ENCODE results near the gene CDK8.
"Not testable (repeated sequence)": the region's sequence is repeated elsewhere in the genome, so short reads cannot be mapped to it uniquely, and the experiment has no call there.

The CDK8 gene

DNA sequence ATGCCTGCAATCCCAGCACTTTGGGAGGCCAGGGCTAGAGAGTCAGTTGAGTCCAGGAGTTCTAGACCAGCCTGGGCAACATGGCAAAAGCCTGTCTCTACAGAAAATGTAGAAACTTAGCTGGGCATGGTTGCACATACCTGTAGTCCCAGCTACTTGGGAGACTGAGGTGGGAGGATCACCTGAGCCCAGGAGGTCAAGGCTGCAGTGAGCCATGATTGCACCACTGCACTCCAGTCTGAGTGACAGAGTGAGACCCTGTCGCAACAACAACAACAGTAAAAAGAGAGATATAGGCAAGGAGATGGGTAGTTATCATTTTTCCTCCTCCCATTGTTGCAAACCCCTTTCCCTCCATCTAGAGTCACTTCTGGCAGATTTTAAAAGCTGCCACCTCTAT is 62.2 kb downstream of the CDK8 start:
- not testable (repeated sequence) for DNase-seq (ENCODE audit: low read depth in 3 of 3)

DNA sequence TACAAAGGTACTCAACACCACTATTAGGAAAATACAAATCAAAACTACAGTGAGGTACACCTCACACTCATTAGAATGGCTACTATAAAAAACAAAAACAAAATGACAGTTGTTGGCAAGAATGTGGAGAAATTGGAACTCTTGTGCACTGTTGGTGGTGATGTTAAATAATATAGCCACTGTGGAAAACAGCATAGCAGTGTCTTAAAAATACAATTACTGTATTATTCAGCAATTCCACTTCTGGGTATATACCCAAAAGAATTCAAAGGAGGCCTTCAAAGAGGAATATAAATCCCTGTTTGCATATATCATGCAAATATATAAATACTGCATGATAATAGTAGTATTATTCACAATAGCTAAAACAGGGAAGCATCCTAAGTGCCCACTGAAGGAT is 66.8 kb downstream of the CDK8 start:
- DNase-seq (ENCODE audit: low read depth in 3 of 3) = no peak

DNA sequence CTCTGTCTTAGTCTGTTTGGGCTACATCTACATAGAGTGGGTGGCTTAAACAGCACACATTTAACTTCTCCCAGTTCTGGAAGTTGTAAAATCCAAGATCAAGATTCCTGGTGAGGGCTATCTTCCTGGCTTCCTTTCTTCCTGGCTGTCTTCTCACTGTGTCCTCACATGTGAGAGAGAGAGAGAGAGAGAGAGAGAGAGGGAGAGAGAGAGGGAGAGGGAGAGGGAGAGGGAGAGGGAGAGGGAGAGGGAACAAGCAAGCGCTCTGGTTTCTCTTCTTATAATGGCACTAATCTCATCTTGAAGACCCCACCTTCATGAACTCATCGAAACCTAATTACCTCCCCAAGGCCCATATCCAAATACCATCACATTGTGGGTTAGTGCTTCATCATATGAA is 69.2 kb downstream of the CDK8 start:
- no peak for DNase-seq (ENCODE audit: low read depth in 3 of 3)

DNA sequence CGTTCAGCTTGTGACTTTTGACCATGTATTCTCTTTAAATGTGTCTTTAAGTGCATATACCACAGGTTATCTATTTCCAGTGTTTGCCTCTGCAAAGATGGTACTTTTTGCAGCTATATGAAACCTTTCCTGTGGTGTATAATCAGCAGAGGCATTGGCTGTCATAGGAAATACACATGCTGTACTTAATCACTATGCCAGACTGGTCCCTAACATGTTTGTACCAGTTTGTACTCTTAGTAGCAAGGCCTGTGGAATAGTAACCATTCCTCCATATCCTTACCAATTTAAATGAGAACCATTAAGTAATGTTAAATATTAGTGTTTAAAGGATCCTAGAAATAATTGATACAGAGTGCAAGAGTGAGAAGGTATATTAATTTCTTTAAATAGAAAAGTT is 69.8 kb downstream of the CDK8 start:
- DNase-seq (ENCODE audit: low read depth in 3 of 3) = no peak

DNA sequence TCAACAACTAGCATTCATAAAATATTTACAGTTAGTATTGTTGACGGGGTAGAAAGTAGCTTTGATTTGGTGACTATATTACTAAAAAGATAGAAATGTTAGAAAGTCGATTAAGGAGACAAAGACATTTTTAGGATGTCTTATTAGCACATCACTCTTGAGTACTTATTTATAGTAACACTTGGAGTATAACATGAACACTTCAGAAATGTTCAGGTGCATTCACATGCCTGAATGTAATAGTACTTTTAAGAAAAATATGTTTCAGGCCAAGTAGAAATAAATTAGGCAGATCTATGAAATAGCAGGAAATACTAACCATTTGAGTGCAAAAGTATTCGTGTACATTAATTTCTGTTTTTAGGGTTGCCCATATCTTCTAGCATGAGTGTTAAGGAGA is 70.4 kb downstream of the CDK8 start:
- DNase-seq (ENCODE audit: low read depth in 3 of 3) = no peak

DNA sequence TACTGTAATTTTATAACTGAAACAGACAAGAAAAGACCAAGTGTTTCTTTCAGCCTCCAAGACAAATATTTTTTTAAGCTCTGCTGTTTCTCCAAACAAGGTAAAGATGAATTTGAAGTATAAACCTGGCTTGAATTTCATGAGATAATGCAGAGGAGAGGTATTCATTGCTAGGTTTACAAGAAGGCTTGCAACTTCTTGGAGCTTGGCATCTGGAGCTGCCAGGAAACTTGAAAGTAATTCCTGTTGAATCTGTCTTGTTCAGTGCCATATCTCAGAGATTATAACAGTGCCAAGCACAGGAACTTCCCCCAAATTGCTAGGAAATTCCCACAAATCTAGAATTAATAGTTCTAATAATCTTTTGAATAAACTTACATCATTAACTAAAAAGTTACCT is 70.9 kb downstream of the CDK8 start:
- DNase-seq (ENCODE audit: low read depth in 3 of 3) = no peak

DNA sequence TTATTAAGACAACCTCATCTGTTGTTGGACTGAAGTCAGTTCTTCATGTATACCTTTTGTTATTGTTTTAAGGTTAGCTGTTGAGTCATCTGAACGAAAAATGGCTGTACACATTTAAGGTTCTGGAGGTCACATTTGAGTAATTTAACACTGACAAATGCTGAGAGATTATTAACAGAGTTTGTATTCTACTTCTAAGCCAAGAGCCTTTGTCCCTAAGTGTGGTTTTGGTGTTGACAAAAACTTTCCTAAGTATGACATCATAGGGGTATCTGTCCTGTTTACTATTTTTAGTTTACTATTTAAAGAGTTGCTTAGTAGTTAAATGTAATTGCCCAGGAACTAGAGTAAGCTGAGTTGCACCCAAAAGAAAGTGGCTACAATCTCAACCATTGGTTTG is 71.9 kb downstream of the CDK8 start:
- no peak for DNase-seq (ENCODE audit: low read depth in 3 of 3)

DNA sequence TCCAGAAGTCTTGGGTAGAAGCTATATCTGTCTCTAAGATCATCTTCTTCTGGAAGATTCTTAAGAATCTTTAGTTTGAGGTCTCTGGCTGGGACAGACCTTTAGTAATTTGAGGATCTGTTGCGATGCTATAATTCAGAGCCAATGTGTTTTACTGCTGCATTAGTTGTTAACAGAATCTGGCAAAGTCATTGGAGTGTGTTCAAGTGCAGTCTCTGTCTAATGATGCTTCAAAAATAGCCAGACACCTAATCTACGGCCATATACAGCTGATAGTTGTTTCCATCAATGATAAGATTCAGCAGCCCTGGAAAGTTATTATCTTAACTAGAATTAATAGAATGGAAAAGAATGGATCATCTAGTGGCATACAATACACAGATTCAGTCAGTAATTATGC is 72.6 kb downstream of the CDK8 start:
- no peak for DNase-seq (ENCODE audit: low read depth in 3 of 3)

DNA sequence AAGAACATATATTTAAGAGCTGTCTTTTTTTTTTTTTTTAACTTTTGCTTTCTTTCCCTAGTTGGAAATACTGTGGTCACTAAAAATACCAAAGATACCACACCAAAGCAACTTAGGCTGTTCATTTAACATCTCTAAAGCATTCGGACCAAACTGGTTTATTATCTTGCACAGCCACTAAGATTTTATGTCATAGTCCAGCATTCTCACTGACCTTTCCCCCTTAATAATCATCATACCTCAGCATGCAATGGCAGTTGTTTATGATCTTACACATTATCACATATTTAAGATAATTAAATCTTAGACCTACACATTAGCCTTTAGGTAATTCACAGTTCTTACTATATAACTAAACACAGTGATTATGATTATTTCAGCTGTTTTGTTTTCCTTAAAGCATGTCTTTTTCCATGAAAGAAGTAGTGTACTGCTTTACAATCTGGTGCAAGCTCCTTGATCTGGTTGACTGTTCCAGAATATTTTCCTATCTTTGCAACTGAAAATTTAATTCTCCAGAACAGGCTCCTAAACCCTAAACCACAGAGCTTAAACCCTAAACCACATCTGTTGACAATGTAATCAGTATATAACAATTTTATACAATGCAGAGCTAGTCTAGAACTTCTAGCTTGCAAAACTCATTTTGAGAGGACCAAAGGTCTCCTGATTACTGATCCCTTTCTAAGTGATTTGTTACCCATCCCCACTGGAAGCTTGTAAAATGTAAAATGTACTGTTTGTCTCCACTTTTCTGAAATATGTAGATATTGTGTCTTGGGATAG is 74.2 kb downstream of the CDK8 start:
- no peak for DNase-seq (ENCODE audit: low read depth in 3 of 3)

DNA sequence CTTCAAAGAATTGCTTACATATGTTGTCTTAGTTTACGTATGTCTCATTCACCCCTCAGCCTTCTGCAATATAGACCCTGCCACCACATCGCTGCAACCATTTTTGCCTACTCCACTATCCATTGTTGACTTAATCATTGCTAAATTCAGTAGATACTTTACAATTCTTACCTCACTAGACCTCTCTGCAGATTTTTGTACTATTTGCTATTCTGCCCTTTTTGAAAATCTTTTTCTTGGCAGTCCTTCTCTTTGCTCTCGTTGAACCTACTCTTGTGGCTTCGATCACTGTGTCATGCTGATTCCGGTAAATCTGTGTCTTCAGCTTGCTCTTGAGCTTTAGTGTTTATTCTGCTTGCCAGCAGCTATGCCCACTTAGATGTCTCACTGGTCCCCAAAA is 81.2 kb downstream of the CDK8 start:
- DNase-seq (ENCODE audit: low read depth in 3 of 3) = no peak

DNA sequence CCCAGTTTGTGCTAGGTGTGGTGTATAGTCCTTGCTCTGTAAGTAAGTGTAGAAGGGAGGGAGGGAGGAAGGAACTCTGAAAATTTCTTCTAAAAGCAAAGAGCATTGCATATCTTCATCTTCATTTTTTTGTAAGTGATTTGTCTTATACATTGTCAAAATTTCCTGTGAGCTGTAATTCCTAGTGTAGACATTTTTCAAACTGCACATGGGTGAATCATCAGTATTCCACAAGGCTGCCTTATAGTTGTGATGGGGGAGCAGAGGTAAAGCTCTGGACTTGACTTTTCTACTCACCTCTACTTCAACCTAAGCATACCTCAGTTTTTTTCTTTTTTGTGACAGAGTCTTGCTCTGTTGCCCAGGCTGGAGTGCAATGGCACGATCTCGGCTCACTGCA is 86.9 kb downstream of the CDK8 start:
- DNase-seq (ENCODE audit: low read depth in 3 of 3) = no peak

DNA sequence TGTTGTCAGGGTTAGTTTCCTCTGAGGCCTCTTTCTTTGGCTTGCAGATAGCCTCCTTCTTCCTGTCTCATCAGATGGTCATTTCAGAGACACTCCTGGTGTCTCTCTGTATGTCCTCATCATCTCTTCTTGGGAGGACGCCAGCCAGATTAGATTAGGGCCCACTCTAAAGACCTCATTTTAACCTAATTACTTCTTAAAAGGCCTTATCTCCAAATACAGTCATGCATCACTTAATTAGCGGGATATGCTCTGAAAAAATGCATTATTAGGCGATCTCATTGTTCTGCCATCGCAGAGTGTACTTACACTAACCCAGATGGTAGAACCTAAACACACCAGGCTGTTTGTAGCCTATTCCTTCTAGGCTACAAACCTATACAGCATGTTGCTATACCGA is 89.0 kb downstream of the CDK8 start:
- DNase-seq (ENCODE audit: low read depth in 3 of 3) = no peak

DNA sequence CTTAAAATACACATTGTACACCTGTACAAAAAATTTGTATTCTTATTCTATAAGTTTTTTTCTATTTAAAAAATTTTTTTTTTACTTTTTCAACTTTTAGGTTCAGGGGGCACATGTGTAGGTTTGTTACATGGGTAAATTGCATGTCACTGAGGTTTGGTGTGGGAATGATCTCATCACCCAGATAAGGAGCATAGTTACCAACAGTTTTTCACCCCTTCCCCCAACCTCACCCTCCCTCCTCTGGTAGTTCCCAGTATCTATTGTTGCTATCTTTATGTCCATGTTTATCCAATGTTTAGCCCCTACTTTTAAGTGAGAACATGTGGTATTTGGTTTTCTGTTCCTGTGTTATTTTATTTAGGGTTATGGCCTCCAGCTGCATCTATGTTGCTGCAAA is 89.9 kb downstream of the CDK8 start:
- DNase-seq (ENCODE audit: low read depth in 3 of 3) = no peak

DNA sequence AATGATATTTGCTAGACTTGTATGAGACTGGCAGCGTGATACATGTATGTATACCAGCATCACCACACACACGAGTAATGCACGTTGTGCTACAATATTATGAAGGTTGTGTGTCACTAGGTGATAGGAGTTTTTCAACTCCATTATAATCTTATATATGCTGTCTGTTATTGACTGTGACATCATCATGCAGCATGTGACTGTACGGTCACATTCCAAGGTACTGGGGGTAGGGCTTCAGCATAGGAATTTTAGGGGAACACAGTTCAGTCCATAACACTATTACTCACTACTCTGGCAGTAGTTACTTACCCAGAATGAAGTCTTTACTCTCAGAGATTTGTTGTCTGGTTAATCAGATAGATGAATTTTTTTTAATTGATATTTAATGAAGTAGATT is 91.1 kb downstream of the CDK8 start:
- DNase-seq (ENCODE audit: low read depth in 3 of 3) = no peak

DNA sequence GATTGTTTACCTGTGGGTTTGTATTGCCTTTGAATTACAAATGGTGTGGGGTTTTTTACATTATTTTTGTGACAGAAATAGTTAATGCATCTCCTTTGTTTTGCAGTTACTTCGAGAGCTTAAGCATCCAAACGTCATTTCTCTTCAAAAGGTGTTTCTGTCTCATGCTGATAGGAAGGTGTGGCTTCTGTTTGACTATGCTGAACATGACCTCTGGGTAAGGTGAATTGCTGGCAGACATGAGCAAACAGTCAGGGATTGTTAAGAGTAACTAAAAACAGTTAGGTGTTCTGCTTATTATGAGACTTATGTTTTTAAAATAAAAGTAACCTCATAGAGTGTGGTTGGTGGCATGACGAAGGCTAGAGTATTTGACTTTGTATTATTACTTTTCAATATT is 95.0 kb downstream of the CDK8 start:
- no peak for DNase-seq (ENCODE audit: low read depth in 3 of 3)

DNA sequence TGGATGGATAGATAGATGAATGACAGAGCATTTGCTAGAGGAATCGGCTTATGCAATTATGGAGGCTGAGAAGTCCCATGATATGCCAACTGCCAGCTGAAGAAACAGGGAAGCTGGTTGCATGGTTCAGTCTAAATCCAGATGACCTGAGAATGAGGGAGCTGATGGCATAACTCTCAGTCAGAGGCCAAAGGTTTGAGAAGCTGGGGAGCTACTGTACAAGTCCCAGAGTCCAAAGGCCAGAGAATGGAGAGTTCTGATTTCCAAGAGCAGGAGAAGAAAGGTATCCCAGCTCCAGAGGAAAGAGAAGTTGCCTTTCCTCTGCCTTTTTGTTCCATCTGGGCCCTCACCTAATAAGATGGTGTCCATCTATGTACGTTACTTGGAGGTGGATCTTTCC is 108.3 kb downstream of the CDK8 start:
- no peak for DNase-seq (ENCODE audit: low read depth in 3 of 3)

DNA sequence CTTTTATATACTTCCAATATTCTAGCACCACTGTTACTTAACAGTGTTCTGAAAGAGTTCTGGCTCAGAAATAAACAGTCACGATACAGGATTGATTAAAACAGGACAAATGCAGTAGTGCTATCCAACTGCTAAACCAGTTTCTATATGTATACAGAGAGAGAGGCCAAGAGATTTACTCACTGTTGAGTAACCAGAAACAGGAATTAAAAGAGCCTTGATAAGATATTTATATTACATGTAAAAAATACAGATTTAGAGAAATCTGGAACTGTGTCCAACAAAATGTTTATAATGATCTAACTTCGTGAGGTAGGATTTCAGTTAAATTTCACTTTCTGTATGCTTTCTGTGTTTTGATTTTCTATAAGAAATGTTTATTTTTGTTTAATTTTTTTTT is 116.6 kb downstream of the CDK8 start:
- no peak for DNase-seq (ENCODE audit: low read depth in 3 of 3)

DNA sequence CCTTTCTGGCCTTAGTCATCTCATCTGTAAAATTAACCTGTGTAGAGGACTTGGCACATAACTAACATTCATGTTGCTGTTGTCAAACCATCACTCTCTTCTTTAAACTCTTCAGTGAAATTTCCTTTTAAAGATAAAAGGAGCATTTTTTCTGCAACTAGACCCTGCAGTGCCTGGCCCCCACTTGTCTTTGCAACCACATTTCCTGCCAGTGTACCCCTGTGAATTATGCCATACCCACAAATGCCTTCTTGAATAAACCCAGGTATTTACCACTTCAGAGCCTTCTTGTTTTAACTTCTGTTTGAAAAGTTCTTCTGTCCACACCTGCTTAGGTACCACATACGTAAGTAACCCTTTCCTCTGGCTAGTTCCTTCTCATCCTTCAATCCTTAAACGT is 118.8 kb downstream of the CDK8 start:
- DNase-seq (ENCODE audit: low read depth in 3 of 3) = no peak

DNA sequence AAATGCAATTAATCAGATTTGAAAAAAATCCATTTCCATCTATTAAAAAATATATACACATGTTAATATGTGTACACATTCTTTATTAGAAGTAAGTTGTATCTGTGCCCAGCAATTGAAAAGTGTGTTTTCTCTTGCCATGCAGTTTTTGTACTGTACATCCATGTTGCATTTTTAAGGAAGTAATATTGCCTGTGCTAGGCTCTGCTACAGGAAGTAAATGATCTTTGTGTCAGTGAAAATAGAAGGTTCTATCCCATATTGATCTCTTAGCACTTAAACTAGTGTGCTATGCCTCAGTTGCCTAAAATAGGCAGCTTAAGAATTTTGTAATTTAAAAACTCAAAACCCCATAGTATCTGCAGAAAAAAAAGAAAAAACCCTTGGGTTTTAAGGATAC is 122.5 kb downstream of the CDK8 start:
- DNase-seq (ENCODE audit: low read depth in 3 of 3) = no peak

DNA sequence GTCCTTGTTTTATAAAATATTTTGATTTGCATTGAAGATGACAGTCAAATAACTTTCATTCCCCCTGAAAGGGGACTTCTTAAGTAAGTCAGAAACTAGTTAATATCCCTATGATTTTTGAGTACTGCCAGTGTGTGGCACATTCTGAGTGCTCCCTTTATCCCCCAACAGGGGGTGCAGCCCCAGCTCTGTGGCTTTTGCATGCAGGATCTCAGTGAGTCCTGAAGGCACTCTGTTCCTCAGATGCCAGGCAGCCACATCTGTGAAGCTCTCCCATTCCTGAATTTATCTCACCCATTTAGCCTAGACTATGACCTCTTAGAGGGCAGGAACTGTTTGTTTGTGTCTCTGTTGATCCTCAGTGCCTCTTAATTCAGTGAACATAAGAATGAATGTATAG is 123.1 kb downstream of the CDK8 start:
- DNase-seq (ENCODE audit: low read depth in 3 of 3) = no peak

DNA sequence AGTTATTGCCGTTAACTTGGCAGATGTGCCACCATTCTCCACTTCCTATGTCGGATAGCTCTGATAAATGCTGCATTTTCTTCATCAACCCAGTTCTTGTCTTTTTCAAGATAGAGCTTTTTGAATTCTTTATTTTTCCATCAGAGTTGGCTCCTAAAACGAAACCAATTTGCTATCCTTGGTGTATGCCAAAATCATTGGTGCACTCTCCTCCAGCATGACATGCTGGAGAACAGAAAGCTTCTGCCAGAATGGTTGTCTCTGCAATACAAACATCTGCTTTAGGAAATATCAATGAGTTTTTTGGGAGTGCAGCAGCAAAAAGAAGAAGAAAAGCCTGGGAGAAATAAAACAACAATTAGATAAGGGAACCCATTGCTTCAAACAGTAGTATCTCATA is 124.2 kb downstream of the CDK8 start:
- no peak for DNase-seq (ENCODE audit: low read depth in 3 of 3)

DNA sequence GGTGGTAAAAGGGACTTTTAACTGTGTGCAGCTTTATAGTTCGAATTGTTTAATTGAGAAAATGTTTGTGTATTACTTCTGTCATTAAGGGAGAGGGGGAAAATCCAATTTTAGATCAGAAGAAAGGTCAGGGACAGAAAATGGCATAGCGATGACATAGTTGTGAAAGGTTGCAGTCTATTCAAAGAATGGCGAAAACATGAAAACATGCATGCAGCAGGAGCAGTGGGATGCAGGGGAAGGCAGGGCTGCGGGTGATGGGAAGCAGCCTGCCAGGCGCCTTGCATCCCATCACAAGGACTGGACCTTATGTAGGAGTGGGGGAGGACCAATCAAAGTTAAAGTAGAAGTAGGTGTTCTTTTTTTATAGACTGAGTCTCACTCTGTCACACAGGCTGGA is 125.9 kb downstream of the CDK8 start:
- DNase-seq (ENCODE audit: low read depth in 3 of 3) = no peak

DNA sequence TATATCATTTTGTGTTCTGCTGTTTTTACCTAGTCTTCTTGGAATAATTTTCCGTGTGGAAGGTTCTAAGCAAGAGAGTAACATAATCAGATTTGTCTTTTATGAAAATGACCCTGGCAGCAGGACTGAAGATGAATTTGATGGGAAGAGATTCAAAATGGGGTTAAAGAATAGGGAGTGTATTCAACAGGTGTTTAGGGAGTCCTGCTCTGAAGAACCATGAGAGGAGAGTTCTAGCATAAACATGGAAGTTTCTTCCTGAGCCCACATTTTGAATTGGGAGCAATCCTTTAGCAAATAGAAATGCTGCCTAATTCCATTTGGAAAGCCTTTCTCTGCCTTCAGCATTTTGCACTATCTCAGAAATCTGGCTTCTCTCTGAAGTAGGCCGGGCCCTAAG is 127.0 kb downstream of the CDK8 start:
- no peak for DNase-seq (ENCODE audit: low read depth in 3 of 3)

DNA sequence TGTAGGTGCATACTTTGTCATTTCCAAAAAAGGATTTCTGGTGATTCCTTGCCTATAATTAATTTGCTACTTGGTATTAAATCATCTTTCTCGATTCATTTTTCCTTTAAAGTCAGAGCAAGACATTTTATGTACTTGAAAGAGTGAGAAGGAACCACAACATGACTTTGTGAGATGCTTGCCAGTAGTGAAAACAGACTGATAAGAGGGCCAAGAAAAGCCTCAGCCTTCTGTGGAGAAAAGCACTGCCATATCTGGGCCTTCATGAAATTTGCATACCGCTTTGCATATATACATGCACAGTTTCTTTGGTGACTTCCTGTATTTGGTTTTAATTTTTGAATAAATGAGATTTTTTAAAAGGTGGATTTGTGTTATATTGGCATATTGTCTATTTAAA is 128.4 kb downstream of the CDK8 start:
- DNase-seq (ENCODE audit: low read depth in 3 of 3) = no peak
